ENCODE measurements around the gene GDF3.

Gene GDF3

DNA sequence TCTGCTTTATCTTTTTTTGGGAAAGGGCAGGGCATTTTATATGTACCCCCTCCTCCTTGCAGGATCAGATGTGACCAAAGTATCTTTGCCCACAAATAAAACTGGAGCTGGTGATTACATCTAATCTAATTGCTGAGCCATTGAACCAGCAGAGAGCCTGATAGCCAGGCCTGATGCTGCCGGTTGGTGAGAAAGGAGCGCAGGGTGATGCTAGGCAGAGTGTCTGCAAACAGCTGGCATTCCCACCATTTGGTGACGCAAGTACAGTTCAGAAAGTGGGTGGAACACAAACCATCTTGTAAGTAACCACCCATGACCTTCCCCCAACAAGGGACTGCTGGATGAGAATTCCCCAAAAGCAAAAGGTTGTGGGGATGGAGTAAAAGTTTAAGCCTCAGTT, 28.4 kb upstream of the GDF3 start (continued):
- TF ChIP-seq, protein P1, sequence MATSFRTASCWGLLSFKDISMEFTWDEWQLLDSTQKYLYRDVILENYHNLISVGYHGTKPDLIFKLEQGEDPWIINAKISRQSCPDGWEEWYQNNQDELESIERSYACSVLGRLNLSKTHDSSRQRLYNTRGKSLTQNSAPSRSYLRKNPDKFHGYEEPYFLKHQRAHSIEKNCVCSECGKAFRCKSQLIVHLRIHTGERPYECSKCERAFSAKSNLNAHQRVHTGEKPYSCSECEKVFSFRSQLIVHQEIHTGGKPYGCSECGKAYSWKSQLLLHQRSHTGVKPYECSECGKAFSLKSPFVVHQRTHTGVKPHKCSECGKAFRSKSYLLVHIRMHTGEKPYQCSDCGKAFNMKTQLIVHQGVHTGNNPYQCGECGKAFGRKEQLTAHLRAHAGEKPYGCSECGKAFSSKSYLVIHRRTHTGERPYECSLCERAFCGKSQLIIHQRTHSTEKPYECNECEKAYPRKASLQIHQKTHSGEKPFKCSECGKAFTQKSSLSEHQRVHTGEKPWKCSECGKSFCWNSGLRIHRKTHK (tag by site-specific recombination; IDR thresholded peaks at IDR 0.05) = no peak
- TF ChIP-seq, protein P2, sequence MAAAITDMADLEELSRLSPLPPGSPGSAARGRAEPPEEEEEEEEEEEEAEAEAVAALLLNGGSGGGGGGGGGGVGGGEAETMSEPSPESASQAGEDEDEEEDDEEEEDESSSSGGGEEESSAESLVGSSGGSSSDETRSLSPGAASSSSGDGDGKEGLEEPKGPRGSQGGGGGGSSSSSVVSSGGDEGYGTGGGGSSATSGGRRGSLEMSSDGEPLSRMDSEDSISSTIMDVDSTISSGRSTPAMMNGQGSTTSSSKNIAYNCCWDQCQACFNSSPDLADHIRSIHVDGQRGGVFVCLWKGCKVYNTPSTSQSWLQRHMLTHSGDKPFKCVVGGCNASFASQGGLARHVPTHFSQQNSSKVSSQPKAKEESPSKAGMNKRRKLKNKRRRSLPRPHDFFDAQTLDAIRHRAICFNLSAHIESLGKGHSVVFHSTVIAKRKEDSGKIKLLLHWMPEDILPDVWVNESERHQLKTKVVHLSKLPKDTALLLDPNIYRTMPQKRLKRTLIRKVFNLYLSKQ (tag by site-specific recombination; IDR thresholded peaks at IDR 0.05; ENCODE audit: borderline replicate concordance) = no peak
- TF ChIP-seq PRDM1 (tag by site-specific recombination; IDR thresholded peaks at IDR 0.05) (no peak), ZBTB21 (tag by site-specific recombination; IDR thresholded peaks at IDR 0.05) (no peak), OSR2 (tag by site-specific recombination; IDR thresholded peaks at IDR 0.05) (no peak)

DNA sequence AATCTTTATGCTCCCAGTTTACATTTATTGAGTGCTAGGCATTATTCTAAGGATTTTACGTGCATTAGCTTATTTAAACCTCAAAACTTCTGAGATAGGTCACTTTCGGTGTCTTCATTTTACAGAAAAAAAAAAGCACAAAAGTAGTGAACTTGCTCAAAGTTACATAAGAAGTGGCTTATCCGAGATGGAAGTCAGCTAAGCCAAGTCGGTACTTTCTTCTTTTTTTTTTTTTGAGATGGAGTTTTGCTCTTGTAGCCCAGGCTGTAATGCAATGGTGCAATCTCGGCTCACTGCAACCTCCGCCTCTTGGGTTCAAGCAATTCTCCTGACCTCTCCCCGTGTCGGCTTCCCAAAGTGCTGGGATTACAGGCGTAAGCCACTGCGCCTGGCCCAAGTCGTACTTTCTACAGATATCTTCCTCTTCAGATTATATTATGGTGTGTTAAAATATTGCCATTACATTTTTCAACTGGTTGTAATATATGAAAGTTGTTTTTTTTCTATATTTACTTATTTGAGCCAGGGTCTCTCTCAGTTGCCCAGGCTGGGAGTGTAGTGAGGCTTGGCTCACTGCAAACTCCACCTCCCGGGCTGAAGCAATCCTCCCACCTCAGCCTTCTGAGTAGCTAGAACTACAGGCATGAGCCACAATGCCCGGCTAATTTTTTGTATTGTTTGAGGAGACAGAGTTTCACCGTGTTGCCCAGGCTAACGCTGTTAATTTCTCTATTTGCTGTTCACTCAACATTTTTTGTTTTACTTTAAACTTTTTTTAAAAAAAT, 24.6 kb upstream of the GDF3 start:
- TF ChIP-seq GLIS1 (tag by site-specific recombination; IDR thresholded peaks at IDR 0.05) (no peak), ZNF274 (IDR thresholded peaks at IDR 0.05; ENCODE audit: low read length) (no peak), ZNF274 (tag by site-specific recombination; IDR thresholded peaks at IDR 0.05; ENCODE audit: borderline replicate concordance) (no peak), ZNF768 (tag by site-specific recombination; IDR thresholded peaks at IDR 0.05) (no peak), ZNF221 (tag by site-specific recombination; IDR thresholded peaks at IDR 0.05; ENCODE audit: borderline replicate concordance) (no peak), ZNF416 (tag by site-specific recombination; IDR thresholded peaks at IDR 0.05) (no peak), ZNF184 (tag by site-specific recombination; IDR thresholded peaks at IDR 0.05) (no peak), MEIS1 (CRISPR knock-in tag; IDR thresholded peaks at IDR 0.05; ENCODE audit: borderline replicate concordance) (no peak), ZBTB17 (tag by site-specific recombination; IDR thresholded peaks at IDR 0.05) (no peak), ZBTB21 (tag by site-specific recombination; IDR thresholded peaks at IDR 0.05) (no peak), ZNF266 (tag by site-specific recombination; IDR thresholded peaks at IDR 0.05; ENCODE audit: low read depth) (no peak), HOXA7 (CRISPR knock-in tag; IDR thresholded peaks at IDR 0.05; ENCODE audit: borderline replicate concordance) (no peak), ZNF121 (tag by site-specific recombination; IDR thresholded peaks at IDR 0.05) (no peak), TCF7L2 (IDR thresholded peaks at IDR 0.05; ENCODE audit: borderline replicate concordance, low read depth, low read length) (no peak)
- Histone ChIP-seq H3K4me3 (ENCODE audit: low read depth, low read length) (no peak overlapping the region), H3K4me1 (ENCODE audit: control insufficient read depth, insufficient read depth, low read length) (peaks cover 5% of the 10 kb centered on the region), H3K36me3 (ENCODE audit: control insufficient read depth in 2 of 2, insufficient read depth in 1 of 2, low read length in 2 of 2) (no peaks in the 10 kb centered on the region), H3K27ac (ENCODE audit: extremely low read depth, low read depth, low read length) (no peak overlapping the region), H3K9me3 (ENCODE audit: control insufficient read depth, insufficient read depth, low read depth, low read length) (no peaks in the 10 kb centered on the region)
- POLR2A ChIA-PET = no interaction called here
- CTCF ChIA-PET = interaction anchor here (1.4 to 2.2 kb wide), 2 partner anchors 78 to 86 kb away, joined by 6 to 9 read pairs; no protein-coding TSS in a partner anchor

DNA sequence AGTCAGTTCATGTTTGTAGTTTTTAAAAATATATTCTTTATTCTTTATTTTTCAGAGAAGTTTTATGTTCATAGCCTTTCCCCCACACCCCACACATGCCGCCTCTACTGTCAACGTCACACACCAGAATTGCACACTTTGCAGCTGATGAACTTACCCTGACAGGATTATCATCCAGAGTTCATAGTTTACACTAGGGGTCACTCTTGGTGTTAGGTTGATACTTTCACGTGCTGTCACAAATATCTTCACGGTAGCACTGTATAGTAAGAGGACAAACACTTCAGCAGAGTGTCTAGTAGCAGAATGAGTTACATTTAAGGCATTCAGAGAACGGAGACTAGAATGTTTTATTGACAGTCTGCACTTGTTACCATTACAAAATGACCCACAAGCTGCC, 20.8 kb upstream of the GDF3 start:
- Histone ChIP-seq H3K9me3 (ENCODE audit: control insufficient read depth, insufficient read depth, low read depth, low read length) (no peaks in the 10 kb centered on the region), H3K4me1 (ENCODE audit: control insufficient read depth, insufficient read depth, low read length) (peaks cover 5% of the 10 kb centered on the region), H3K4me3 (ENCODE audit: low read depth, low read length) (no peak overlapping the region), H3K36me3 (ENCODE audit: control insufficient read depth in 2 of 2, insufficient read depth in 1 of 2, low read length in 2 of 2) (no peaks in the 10 kb centered on the region), H3K27ac (ENCODE audit: extremely low read depth, low read depth, low read length) (no peak overlapping the region)
- CTCF ChIA-PET = interaction anchor here (0.5 to 1.4 kb wide), 9 partner anchors 11 to 169 kb away, joined by 3 to 6 read pairs (median 3); no protein-coding TSS in a partner anchor
- POLR2A ChIA-PET = interaction anchor here (1.2 kb wide), 1 partner anchor 90 kb away, joined by 3 read pairs; no protein-coding TSS in a partner anchor
- TF ChIP-seq, protein P3, sequence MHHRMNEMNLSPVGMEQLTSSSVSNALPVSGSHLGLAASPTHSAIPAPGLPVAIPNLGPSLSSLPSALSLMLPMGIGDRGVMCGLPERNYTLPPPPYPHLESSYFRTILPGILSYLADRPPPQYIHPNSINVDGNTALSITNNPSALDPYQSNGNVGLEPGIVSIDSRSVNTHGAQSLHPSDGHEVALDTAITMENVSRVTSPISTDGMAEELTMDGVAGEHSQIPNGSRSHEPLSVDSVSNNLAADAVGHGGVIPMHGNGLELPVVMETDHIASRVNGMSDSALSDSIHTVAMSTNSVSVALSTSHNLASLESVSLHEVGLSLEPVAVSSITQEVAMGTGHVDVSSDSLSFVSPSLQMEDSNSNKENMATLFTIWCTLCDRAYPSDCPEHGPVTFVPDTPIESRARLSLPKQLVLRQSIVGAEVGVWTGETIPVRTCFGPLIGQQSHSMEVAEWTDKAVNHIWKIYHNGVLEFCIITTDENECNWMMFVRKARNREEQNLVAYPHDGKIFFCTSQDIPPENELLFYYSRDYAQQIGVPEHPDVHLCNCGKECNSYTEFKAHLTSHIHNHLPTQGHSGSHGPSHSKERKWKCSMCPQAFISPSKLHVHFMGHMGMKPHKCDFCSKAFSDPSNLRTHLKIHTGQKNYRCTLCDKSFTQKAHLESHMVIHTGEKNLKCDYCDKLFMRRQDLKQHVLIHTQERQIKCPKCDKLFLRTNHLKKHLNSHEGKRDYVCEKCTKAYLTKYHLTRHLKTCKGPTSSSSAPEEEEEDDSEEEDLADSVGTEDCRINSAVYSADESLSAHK (tag by site-specific recombination; IDR thresholded peaks at IDR 0.05) = no peak
- TF ChIP-seq HOXC10 (CRISPR knock-in tag; IDR thresholded peaks at IDR 0.05) = no peak
- TF ChIP-seq ZNF514 (tag by site-specific recombination; IDR thresholded peaks at IDR 0.05) = no peak
- no peak for TF ChIP-seq GLIS2 (tag by site-specific recombination; IDR thresholded peaks at IDR 0.05)
- 0 out of 2 replicates have a peak, but pooled peaks have one; percentile 13 for TF ChIP-seq ZNF10 (tag by site-specific recombination; IDR thresholded peaks at IDR 0.05)
- TF ChIP-seq ZNF654 (tag by site-specific recombination; IDR thresholded peaks at IDR 0.05; ENCODE audit: low read depth) = peak; percentile 41; the same call in 1 of the 2 replicates
- TF ChIP-seq, protein P4, sequence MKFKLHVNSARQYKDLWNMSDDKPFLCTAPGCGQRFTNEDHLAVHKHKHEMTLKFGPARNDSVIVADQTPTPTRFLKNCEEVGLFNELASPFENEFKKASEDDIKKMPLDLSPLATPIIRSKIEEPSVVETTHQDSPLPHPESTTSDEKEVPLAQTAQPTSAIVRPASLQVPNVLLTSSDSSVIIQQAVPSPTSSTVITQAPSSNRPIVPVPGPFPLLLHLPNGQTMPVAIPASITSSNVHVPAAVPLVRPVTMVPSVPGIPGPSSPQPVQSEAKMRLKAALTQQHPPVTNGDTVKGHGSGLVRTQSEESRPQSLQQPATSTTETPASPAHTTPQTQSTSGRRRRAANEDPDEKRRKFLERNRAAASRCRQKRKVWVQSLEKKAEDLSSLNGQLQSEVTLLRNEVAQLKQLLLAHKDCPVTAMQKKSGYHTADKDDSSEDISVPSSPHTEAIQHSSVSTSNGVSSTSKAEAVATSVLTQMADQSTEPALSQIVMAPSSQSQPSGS (tag by site-specific recombination; IDR thresholded peaks at IDR 0.05; ENCODE audit: low read depth) = no peak

All from HEK293 (cell line).